PC-3 (cell line): ENCODE results near the gene PREX1. TPM values are rescaled to one million over a fixed set of nuclear protein-coding genes. Genes with fewer than 3 reads are reported as not detected.

ENCODE experiments used
- ATAC-seq: fragments of 200-7000 bp; cut with Tn5 transposase; 2 replicates; pipeline ENCODE4 v1.9.1; 2020; ENCODE audit warnings: mild to moderate bottlenecking, moderate library complexity
- BruUV-seq: library from RNA; stranded (reverse); fragments of 400-500 nt; replicated peaks from 2 replicates; lab custom pipeline; 2021; lab: Mats Ljungman, UMichigan
- CTCF ChIA-PET: fragments of 300-600 bp; sonication (Branson Sonifier 250); formaldehyde crosslinking; loops from one replicate; lab custom pipeline; 2022; ENCODE audit warnings: antibody characterized with exemption; lab: Charles Lee
- POLR2A ChIA-PET: fragments of 300-600 bp; sonication (Branson Sonifier 250); formaldehyde crosslinking; loops from one replicate; lab custom pipeline; 2022; ENCODE audit warnings: antibody characterized with exemption; ENCODE audit not compliant: unreplicated experiment; lab: Charles Lee
- DNase-seq: peaks from one replicate; pipeline ENCODE4 v3.0.0-alpha.2; 2015
- H2AFZ ChIP-seq: fragments of 300-600 bp; sonication (generic); 2 replicates; pipeline ENCODE4 v1.6.0; 2016; ENCODE audit warnings: antibody characterized with exemption, low read length
- H3F3A ChIP-seq: fragments of 300-600 bp; sonication (generic); one replicate; pipeline ENCODE4 v1.6.0; 2017; ENCODE audit warnings: antibody characterized with exemption, low read length, control low read depth, mild to moderate bottlenecking; ENCODE audit not compliant: unreplicated experiment
- H3K27ac ChIP-seq: fragments of 300-600 bp; sonication (generic); 2 replicates; pipeline ENCODE4 v1.5.1; 2016; ENCODE audit warnings: mild to moderate bottlenecking, low read length
- H3K27me3 ChIP-seq: fragments of 300-600 bp; sonication (generic); 2 replicates; pipeline ENCODE4 v1.6.1; 2016; ENCODE audit warnings: low read length, mixed read lengths
- H3K36me3 ChIP-seq: fragments of 300-600 bp; sonication (generic); 2 replicates; pipeline ENCODE4 v1.6.1; 2016; ENCODE audit warnings: low read depth, mixed run types, low read length, mixed read lengths
- H3K4me1 ChIP-seq: fragments of 300-600 bp; sonication (generic); 2 replicates; pipeline ENCODE4 v1.5.1; 2016; ENCODE audit warnings: low read length; ENCODE audit not compliant: insufficient read depth
- H3K4me2 ChIP-seq: fragments of 300-600 bp; sonication (generic); 2 replicates; pipeline ENCODE4 v1.6.0; 2016; ENCODE audit warnings: low read length
- H3K4me3 ChIP-seq: fragments of 300-600 bp; sonication (generic); 2 replicates; pipeline ENCODE4 v1.5.1; 2016; ENCODE audit warnings: mild to moderate bottlenecking, low read length, mixed read lengths
- H3K79me2 ChIP-seq: fragments of 300-600 bp; sonication (generic); 2 replicates; pipeline ENCODE4 v1.6.1; 2017; ENCODE audit warnings: low read length, mixed read lengths
- H3K9ac ChIP-seq: fragments of 300-600 bp; sonication (generic); 2 replicates; pipeline ENCODE4 v1.6.0; 2016; ENCODE audit warnings: mild to moderate bottlenecking, low read length
- H3K9me2 ChIP-seq: fragments of 300-600 bp; sonication (generic); replicated peaks from 2 replicates; pipeline ENCODE4 v1.6.1; 2016; ENCODE audit warnings: mixed run types, low read length, mixed read lengths
- H3K9me3 ChIP-seq: fragments of 300-600 bp; sonication (generic); 2 replicates; pipeline ENCODE4 v1.6.1; 2016; ENCODE audit warnings: low read length, mixed read lengths
- H4K20me1 ChIP-seq: fragments of 300-600 bp; sonication (generic); 2 replicates; pipeline ENCODE4 v1.6.1; 2016; ENCODE audit warnings: low read length, mixed read lengths
- CTCF ChIP-seq: fragments of 300-600 bp; sonication (generic); conservative IDR thresholded peaks from 2 replicates; pipeline ENCODE4 v1.5.1; 2017; ENCODE audit warnings: antibody characterized with exemption, low read depth, mild to moderate bottlenecking, low read length
- EZH2 ChIP-seq: fragments of 300-600 bp; sonication (generic); IDR thresholded peaks from one replicate; pipeline ENCODE4 v1.6.1; 2017; ENCODE audit warnings: antibody characterized with exemption, mild to moderate bottlenecking, low read length; ENCODE audit not compliant: unreplicated experiment
- EZH2phosphoT487 ChIP-seq: fragments of 300-600 bp; sonication (generic); IDR thresholded peaks from 2 replicates; pipeline ENCODE4 v1.6.1; 2018; ENCODE audit warnings: mild to moderate bottlenecking, antibody characterized with exemption, low read length, borderline replicate concordance
- intact Hi-C: fragments of 100-400 bp; cut with micrococcal nuclease; formaldehyde crosslinking; loops from 2 replicates; pipeline ENCODE4 v1.9.0; 2023
- total RNA-seq: library from RNA; depleted of rRNA; stranded (reverse); fragments of >200 nt; gene quantifications from 2 replicates; pipeline ENCODE4 v1.2.3, GENCODE V29; 2014

PREX1 gene
- total RNA-seq, 1 experiment from 2014 or later = 22.1 TPM

GRCh38 chr20:48740292-48740649 lies 87.5 kb downstream of the PREX1 start:
- ChIA-PET CTCF (no interaction called here), POLR2A (interaction anchor here (0.5 kb wide), 1 partner anchor 63 kb away, joined by 3 read pairs; no protein-coding TSS in a partner anchor)
- BruUV-seq = no TSS peak
- Histone ChIP-seq H3K9ac (no peak overlapping the region), H4K20me1 (no peaks in the 10 kb centered on the region), H3K9me3 (no peaks in the 10 kb centered on the region), H3K4me3 (no peak overlapping the region), H3K4me2 (no peak overlapping the region), H2AFZ (no peak overlapping the region), H3K4me1 (no peaks in the 10 kb centered on the region), H3K36me3 (no peaks in the 10 kb centered on the region), H3K27ac (no peak overlapping the region), H3K9me2 (no peaks in the 10 kb centered on the region), H3K27me3 (no peaks in the 10 kb centered on the region), H3F3A (no peaks in the 10 kb centered on the region), H3K79me2 (no peaks in the 10 kb centered on the region)
- TF ChIP-seq EZH2phosphoT487 = no peak
- ATAC-seq (no peak), DNase-seq (no peak)
- intact Hi-C loops = no loop called here

- H3K9me3 ChIP-seq = no peaks in the 10 kb centered on the region
- H3K4me2 ChIP-seq = no peak overlapping the region
- BruUV-seq = no TSS peak
- H2AFZ ChIP-seq = no peak overlapping the region
- H3K9ac ChIP-seq = no peak overlapping the region
- ChIA-PET POLR2A (no interaction called here), CTCF (no interaction called here)
- H3K36me3 ChIP-seq = no peaks in the 10 kb centered on the region
- DNase-seq (no peak), ATAC-seq (no peak)
- intact Hi-C loops = no loop called here
- H4K20me1 ChIP-seq = no peaks in the 10 kb centered on the region
- no peaks in the 10 kb centered on the region for H3K9me2 ChIP-seq
- no peaks in the 10 kb centered on the region for H3K79me2 ChIP-seq
- no peaks in the 10 kb centered on the region for H3K27me3 ChIP-seq
- no peak overlapping the region for H3K27ac ChIP-seq
- TF ChIP-seq EZH2phosphoT487 = no peak
- no peak for TF ChIP-seq CTCF
- TF ChIP-seq EZH2 = no peak
- no peak overlapping the region for H3K4me3 ChIP-seq
- H3F3A ChIP-seq = no peaks in the 10 kb centered on the region
- H3K4me1 ChIP-seq = no peaks in the 10 kb centered on the region
These were observed 88.2 kb downstream of the PREX1 start for GRCh38 chr20:48739395-48740291.

- Histone ChIP-seq H3K9ac (no peak overlapping the region), H3K79me2 (no peaks in the 10 kb centered on the region), H3K4me3 (no peak overlapping the region), H3K4me1 (no peaks in the 10 kb centered on the region), H3K36me3 (no peaks in the 10 kb centered on the region), H3K9me3 (no peaks in the 10 kb centered on the region), H3K9me2 (no peaks in the 10 kb centered on the region), H2AFZ (no peak overlapping the region), H3K27ac (no peak overlapping the region), H3F3A (no peaks in the 10 kb centered on the region), H3K4me2 (no peak overlapping the region), H3K27me3 (no peaks in the 10 kb centered on the region), H4K20me1 (no peaks in the 10 kb centered on the region)
- TF ChIP-seq EZH2 (no peak), CTCF (no peak), EZH2phosphoT487 (no peak)
- BruUV-seq = no TSS peak
- intact Hi-C loops = no loop called here
- POLR2A ChIA-PET = no interaction called here
- CTCF ChIA-PET = no interaction called here
- no peak for ATAC-seq
- no peak for DNase-seq
These were observed 89.1 kb downstream of the PREX1 start for GRCh38 chr20:48738399-48739304.
